HG03039 (cell line): Measurements from ENCODE around the gene TSPAN14.

Experiments used
- ATAC-seq: cut with Tn5 transposase; IDR thresholded peaks from one replicate; pipeline ENCODE4 v1.9.1; 2021; ENCODE audit warnings: mild to moderate bottlenecking, moderate library complexity; ENCODE audit not compliant: unreplicated experiment

The TSPAN14 gene

GRCh38 chr10:80580638-80581468, 126.7 kb downstream of the TSPAN14 start:
- no peak for ATAC-seq

- no peak for ATAC-seq
Observed at GRCh38 chr10:80581469-80581835, 127.3 kb downstream of the TSPAN14 start.

GRCh38 chr10:80582286-80582960, 128.3 kb downstream of the TSPAN14 start:
- ATAC-seq, result no peak
